Upper lobe of left lung (tissue), 4 donors: ENCODE results near the gene CCN5.

ENCODE experiments used
- CTCF ChIP-seq, 6 experiments: fragments of 450-650 bp in 4 of 6; fragments of 200-600 bp in 2 of 6; sonication (generic) in 2 of 6; IDR thresholded peaks; one replicate each; pipeline ENCODE4 v1.5.1; 2016 to 2019; ENCODE audit warnings: antibody characterized with exemption in 6 of 6
- EP300 ChIP-seq, 4 donors: sonication (generic); formaldehyde crosslinking; IDR thresholded peaks; one replicate each; pipeline ENCODE4 v1.5.1; 2017; ENCODE audit warnings: antibody characterized with exemption in 4 of 4, control low read depth in 2 of 4
- POLR2A ChIP-seq, 4 donors: fragments of 450-650 bp; IDR thresholded peaks; one replicate each; pipeline ENCODE4 v1.5.1; 2016 to 2017; ENCODE audit warnings: antibody characterized with exemption in 4 of 4, mild to moderate bottlenecking in 2 of 4

DNA sequence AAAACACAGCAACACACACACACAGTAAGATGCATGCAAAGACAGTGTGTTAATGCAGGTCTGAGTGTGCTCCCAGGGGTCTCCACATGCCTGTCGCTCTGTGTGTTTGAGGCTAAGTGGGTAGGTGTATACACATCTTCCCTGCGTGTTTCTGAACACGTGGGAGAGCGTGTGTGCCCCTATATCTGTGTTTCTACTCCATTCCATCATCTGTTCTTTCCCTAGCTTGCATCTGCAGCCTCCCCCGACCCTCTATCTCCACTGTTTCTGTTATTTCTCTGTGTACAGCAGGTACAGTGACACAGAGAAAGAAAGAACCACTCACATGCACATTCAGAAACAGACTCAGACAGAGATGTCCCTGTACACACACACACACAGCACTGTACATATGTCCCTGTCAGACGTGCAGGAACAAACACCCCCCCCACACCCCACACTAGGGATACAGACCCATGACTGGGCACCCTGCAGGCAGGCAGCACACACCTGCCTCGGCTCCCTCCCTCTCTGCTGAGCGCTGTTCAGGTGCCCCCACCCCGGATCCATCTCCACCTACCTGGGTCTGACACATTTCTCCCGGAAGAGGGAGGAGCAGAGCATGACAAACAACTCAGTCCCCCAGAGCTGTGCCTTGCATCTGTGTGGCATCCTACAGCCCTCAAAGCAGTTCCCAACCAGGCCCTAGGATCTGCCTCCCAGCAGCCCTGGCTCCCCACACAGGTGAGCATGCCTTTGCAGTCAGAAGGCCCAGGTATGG is 58.1 kb downstream of the CCN5 start:
- TF ChIP-seq CTCF (IDR thresholded peaks at IDR 0.05) (no peak), POLR2A (IDR thresholded peaks at IDR 0.05) (no peak), EP300 (IDR thresholded peaks at IDR 0.05) (no peak)
